ENCODE data around the gene POMZP3.
"Not testable (repeated sequence)": the region's sequence is repeated elsewhere in the genome, so short reads cannot be mapped to it uniquely, and the experiment has no call there.

- TF ChIP-seq MYC (IDR thresholded peaks at IDR 0.05; ENCODE audit: borderline replicate concordance, low read length); REST (IDR thresholded peaks at IDR 0.05); CTCF (IDR thresholded peaks at IDR 0.05); NFE2L2 (conservative IDR thresholded peaks at IDR 0.05; ENCODE audit: low read length); JUN (IDR thresholded peaks at IDR 0.05); MAX (IDR thresholded peaks at IDR 0.05); POLR2A (IDR thresholded peaks at IDR 0.05; ENCODE audit: low read length); SMC3 (IDR thresholded peaks at IDR 0.05); SREBF2 (IDR thresholded peaks at IDR 0.05); EP300 (IDR thresholded peaks at IDR 0.05); USF2 (IDR thresholded peaks at IDR 0.05); BCL3 (IDR thresholded peaks at IDR 0.05); BHLHE40 (IDR thresholded peaks at IDR 0.05; ENCODE audit: low read depth, low read length); CHD2 (IDR thresholded peaks at IDR 0.05; ENCODE audit: low read length, partially characterized antibody): not testable (repeated sequence)
These were observed 51.6 kb downstream of the POMZP3 start for GRCh38 chr7:76575431-76575830.
